Esophagus muscularis mucosa (tissue), 4 donors: Measurements from ENCODE around the gene OR51B2.

Experiments
- EP300 ChIP-seq: sonication (generic); formaldehyde crosslinking; IDR thresholded peaks from one replicate; pipeline ENCODE4 v1.6.1; 2017; ENCODE audit warnings: antibody characterized with exemption
- POLR2A ChIP-seq: fragments of 450-650 bp; IDR thresholded peaks from one replicate; pipeline ENCODE4 v1.6.1; 2017; ENCODE audit warnings: antibody characterized with exemption, moderate library complexity, mild to moderate bottlenecking, low read depth
- POLR2AphosphoS5 ChIP-seq, 2 donors: sonication (generic); formaldehyde crosslinking; IDR thresholded peaks; one replicate each; pipeline ENCODE4 v1.6.1; 2017; ENCODE audit warnings: antibody characterized with exemption in 2 of 2
- TF ChIP-seq, protein P1 (sequence below), 3 experiments: fragments of 200-600 bp in 2 of 3; fragments of 450-650 bp in 1 of 3; sonication (generic) in 2 of 3; IDR thresholded peaks; one replicate each; pipeline ENCODE4 v1.5.1; 2017 to 2019; ENCODE audit warnings: antibody characterized with exemption in 3 of 3, mild to moderate bottlenecking in 2 of 3, moderate library complexity in 1 of 3

DNA sequence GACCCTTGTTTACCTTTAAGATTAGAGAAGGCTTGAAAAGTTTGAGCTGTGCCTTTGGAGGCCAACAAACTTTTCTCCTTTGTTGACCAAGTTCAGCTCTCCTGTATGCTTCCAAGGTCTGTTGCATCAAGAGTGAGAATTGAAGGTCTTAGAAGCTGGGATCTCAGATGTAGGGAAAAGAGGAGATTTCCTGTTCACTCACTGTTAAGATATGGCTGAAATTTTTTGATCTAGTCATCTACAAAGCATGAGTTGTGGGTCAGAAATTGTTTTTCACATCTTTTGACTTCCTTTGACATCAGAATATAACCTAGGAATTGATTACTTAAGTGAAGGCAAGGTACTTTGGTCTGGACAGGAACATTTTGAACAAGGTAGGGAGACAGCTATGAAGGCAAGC, 34.4 kb downstream of the OR51B2 start:
- TF ChIP-seq, protein P1, sequence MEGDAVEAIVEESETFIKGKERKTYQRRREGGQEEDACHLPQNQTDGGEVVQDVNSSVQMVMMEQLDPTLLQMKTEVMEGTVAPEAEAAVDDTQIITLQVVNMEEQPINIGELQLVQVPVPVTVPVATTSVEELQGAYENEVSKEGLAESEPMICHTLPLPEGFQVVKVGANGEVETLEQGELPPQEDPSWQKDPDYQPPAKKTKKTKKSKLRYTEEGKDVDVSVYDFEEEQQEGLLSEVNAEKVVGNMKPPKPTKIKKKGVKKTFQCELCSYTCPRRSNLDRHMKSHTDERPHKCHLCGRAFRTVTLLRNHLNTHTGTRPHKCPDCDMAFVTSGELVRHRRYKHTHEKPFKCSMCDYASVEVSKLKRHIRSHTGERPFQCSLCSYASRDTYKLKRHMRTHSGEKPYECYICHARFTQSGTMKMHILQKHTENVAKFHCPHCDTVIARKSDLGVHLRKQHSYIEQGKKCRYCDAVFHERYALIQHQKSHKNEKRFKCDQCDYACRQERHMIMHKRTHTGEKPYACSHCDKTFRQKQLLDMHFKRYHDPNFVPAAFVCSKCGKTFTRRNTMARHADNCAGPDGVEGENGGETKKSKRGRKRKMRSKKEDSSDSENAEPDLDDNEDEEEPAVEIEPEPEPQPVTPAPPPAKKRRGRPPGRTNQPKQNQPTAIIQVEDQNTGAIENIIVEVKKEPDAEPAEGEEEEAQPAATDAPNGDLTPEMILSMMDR (IDR thresholded peaks at IDR 0.05): no peak
- TF ChIP-seq EP300 (no peak), POLR2AphosphoS5 (IDR thresholded peaks at IDR 0.05) (no peak), POLR2A (no peak)
